Adrenal gland (tissue), 5 donors: ENCODE results near the gene STX5.

Source experiments
- POLR2A ChIP-seq, 2 donors: fragments of 450-650 bp; IDR thresholded peaks; one replicate each; pipeline ENCODE4 v1.6.1; 2017; ENCODE audit warnings: antibody characterized with exemption in 2 of 2, mild to moderate bottlenecking in 2 of 2, moderate library complexity in 1 of 2
- TF ChIP-seq, protein P1 (sequence below), 6 experiments: fragments of 450-650 bp in 4 of 6; fragments of 200-600 bp in 2 of 6; sonication (generic) in 1 of 6; IDR thresholded peaks; 1 replicate in 5 of 6; 2 replicates in 1 of 6; pipeline versions ENCODE4 v1.5.1 to v1.8.0; 2016 to 2021; ENCODE audit warnings: antibody characterized with exemption in 6 of 6, mild to moderate bottlenecking in 2 of 6, moderate library complexity in 1 of 6
- donor health status: DM: no; HTN: no; CAD: no.

DNA sequence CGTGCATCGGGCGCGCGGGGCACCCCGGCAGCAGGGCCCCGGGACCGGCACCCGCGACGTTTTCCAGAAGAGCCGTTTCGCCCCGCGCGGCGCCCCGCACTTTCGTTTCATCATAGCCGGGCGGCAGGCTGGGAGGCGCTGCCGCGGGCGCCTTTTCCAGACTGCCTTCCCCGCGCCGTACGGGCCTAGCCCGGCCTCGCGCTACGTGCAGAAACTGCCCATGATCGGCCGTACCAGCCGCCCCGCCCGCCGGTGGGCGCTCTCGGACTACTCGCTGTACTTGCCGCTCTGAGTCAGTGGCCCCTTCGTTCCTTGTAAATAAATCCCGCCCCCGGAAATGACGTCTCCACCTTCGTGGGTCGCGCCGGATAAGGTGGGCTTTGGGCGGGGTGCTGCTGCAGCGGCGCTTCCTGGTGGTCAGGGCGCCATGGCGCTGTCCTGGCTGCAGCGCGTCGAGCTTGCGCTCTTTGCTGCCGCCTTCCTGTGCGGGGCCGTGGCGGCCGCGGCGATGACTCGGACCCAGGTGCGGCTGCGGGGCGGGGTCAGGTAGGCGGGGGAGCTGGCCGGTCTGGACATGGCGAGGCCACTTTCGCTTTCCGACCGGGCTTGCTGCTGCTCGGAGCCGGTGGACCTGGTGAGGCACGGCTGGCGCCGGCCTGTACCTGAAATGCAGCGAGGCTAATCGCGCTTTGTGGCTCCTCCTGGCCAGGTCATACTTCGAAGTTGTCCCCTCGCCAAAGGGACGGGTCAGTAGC is 44.7 kb downstream of the STX5 start, which contains the start of gene TMEM179B:
- TF ChIP-seq, protein P1, sequence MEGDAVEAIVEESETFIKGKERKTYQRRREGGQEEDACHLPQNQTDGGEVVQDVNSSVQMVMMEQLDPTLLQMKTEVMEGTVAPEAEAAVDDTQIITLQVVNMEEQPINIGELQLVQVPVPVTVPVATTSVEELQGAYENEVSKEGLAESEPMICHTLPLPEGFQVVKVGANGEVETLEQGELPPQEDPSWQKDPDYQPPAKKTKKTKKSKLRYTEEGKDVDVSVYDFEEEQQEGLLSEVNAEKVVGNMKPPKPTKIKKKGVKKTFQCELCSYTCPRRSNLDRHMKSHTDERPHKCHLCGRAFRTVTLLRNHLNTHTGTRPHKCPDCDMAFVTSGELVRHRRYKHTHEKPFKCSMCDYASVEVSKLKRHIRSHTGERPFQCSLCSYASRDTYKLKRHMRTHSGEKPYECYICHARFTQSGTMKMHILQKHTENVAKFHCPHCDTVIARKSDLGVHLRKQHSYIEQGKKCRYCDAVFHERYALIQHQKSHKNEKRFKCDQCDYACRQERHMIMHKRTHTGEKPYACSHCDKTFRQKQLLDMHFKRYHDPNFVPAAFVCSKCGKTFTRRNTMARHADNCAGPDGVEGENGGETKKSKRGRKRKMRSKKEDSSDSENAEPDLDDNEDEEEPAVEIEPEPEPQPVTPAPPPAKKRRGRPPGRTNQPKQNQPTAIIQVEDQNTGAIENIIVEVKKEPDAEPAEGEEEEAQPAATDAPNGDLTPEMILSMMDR (IDR thresholded peaks at IDR 0.05), result peak in 3 of 6 experiments; percentile 7 to 62 (median 46)
- TF ChIP-seq POLR2A (IDR thresholded peaks at IDR 0.05), result peak; percentile 83 to 98
